Inferior parietal cortex (tissue), 1 donor: ENCODE results near the gene CMTM4.

Experiments
- DNase-seq: peaks from one replicate; pipeline ENCODE4 v3.0.0-alpha.2; 2016; ENCODE audit errors: extremely low spot score

Gene CMTM4

GRCh38 chr16:66673691-66674090 lies 22.9 kb downstream of the CMTM4 start:
- no peak for DNase-seq

- no peak for DNase-seq
Observed at GRCh38 chr16:66670691-66671388, 25.7 kb downstream of the CMTM4 start.

- no peak for DNase-seq
Observed at GRCh38 chr16:66668777-66669444, 27.6 kb downstream of the CMTM4 start.

- no peak for DNase-seq
Observed at GRCh38 chr16:66667944-66668343, 28.6 kb downstream of the CMTM4 start.

- DNase-seq = peak; percentile 73
Observed at GRCh38 chr16:66662445-66663194, 33.9 kb downstream of the CMTM4 start.

GRCh38 chr16:66661671-66662346 lies 34.7 kb downstream of the CMTM4 start:
- peak; percentile 38 for DNase-seq

GRCh38 chr16:66661210-66661560 lies 35.4 kb downstream of the CMTM4 start:
- no peak for DNase-seq

- DNase-seq = peak; percentile 76
Observed at GRCh38 chr16:66660422-66661209, 35.9 kb downstream of the CMTM4 start.

GRCh38 chr16:66658860-66659190 lies 37.7 kb downstream of the CMTM4 start:
- no peak for DNase-seq

- DNase-seq = no peak
Observed at GRCh38 chr16:66658143-66658859, 38.2 kb downstream of the CMTM4 start.

- no peak for DNase-seq
Observed at GRCh38 chr16:66656547-66656946, 40.0 kb downstream of the CMTM4 start.

- no peak for DNase-seq
Observed at GRCh38 chr16:66653581-66654350, 42.8 kb downstream of the CMTM4 start.

- DNase-seq = no peak
Observed at GRCh38 chr16:66652661-66653360, 43.7 kb downstream of the CMTM4 start.

GRCh38 chr16:66651965-66652364 lies 44.6 kb downstream of the CMTM4 start:
- DNase-seq = no peak

- DNase-seq = no peak
Observed at GRCh38 chr16:66651474-66651765, 45.1 kb downstream of the CMTM4 start.

- peak; percentile 94 for DNase-seq
Observed at GRCh38 chr16:66650707-66651473, 45.7 kb downstream of the CMTM4 start.

GRCh38 chr16:66649636-66650205 lies 46.8 kb downstream of the CMTM4 start:
- DNase-seq = no peak

GRCh38 chr16:66649167-66649566 lies 47.4 kb downstream of the CMTM4 start:
- no peak for DNase-seq

- no peak for DNase-seq
Observed at GRCh38 chr16:66647866-66648265, 48.7 kb downstream of the CMTM4 start.
